CD4-positive, alpha-beta T cell treated with Interleukin-4 for 1 hour (primary cell): ENCODE measurements around the gene LEKR1.

ENCODE experiments used
- DNase-seq, 2 donors: peaks; one replicate each; pipeline ENCODE4 v3.0.0-alpha.2; 2020 to 2022

The LEKR1 gene

DNA sequence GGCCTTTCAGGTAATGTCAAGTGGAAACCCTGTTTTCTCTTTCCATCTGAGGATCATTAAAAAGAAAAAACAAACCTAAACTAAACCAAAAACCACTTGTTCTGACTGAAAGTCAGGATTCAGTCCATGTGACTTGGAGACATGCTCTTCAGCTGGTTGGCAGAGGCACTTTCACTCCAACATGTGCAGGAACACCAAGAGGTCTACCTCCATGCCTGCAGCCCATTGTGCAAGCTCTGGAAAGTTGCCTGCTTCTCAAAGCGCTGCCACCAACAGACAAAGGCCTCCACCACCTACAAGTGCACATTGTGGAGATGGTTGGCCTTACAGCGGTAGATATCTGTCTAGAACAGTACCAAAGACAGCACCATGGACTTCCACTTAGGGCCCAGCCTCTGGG, 161.8 kb downstream of the LEKR1 start:
- no peak for DNase-seq

DNA sequence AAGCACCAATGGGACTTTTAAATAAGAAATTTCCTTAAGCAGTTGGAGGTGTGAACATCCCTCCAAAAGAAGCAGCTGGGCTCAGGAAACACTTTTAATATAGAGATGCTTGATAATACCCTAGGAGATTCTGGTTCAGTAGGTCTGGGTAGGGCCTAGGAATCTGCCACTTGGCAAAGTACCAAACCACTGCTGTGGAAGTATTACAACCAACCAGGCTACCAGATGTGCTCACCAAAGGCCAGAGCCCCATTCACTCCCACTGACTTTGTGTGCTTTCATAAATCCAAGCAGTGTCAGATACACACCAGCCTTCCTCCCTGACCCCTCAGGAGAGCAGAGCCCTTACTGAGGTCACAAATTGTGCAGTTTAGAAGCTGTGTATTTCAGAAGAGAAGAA, 171.2 kb downstream of the LEKR1 start:
- no peak for DNase-seq

DNA sequence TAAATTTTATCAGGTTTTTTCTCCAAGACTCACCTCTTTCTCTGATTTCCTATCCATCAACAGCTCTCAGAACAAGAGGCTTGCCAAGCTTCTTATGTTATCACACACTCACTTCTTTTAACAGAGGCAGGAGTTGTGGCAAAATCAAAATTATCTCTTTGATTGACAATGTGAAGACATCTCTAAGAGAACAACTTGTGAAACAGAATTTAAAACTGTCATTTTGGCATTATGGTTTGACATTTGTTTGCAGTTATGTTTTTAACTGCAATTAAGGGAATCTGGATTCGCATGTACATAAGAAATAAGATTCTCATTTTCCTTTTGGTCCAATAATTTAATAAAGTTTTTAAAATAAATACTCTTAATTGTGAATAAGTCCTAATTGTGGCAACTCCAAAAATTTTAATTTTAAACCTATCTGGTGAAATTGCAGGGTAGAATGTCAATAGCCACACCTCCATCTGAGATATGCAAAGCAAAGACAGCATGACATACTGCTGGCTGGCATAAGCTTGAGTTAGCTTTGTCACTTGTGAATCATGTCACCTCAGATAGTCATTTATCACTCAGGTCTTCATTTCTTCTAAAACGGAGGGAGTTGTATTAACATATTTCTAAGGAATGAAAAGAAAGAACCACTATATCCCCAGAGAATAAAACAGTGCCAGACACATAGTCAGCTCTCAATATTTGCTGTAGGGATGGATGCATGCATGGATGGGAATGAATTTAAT, 175.2 kb downstream of the LEKR1 start:
- DNase-seq, result no peak

DNA sequence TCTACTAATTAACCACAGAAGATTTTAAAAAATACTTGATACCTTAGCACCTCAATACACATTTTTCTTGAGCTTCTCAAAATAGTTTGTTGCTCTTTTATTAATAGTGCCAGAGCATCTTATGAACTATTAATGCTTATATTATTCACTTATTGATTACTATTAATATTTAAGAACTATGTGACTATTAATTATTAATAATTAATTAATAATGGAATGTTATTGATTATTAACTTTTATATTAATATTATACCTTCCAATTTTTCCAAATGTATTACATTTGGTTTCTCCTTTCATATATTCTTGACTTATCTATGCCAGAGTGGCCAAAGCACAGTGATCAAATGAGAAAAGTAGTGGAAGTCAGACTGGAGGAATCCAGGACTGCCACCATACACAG, 195.5 kb downstream of the LEKR1 start:
- DNase-seq, result no peak

DNA sequence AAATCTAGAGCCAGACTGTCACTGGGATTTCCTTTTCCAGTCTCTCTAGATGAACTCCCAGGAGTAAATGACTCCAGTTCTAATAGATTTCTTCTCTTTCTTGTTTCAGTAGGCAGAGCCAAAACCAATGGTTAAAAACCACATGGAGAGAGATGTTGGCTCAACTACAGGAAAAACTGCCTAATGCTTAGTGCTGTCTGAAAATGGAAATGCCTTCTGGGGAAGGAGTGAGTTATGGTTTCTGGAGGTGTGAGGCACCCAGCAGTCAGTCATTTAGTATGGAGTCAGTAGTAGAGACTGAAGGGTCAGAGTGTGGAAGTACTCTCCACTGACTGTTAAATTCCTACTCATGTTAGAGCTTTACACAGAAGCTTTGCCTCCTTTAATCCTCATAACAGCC, 197.1 kb downstream of the LEKR1 start:
- DNase-seq, result no peak

DNA sequence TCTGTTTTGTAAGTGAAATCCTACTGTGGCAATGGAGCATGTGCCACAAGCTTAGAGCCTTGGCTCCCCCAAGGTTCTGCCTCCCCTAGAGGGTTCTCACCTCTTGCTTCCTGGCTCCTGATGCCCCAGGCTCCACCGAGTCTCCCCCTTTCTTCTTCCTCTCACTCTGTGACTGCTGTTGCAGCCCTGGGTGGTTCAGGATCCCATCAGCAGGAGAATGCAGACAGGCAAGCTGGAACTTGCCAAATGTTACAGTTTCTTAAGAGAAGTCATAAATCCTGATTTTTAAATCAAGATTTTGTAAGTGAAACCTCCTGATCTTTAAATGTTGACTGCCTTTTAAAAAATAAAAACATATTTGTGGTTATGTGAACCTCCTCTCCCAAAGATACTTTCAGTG, 199.9 kb downstream of the LEKR1 start:
- DNase-seq, result no peak

DNA sequence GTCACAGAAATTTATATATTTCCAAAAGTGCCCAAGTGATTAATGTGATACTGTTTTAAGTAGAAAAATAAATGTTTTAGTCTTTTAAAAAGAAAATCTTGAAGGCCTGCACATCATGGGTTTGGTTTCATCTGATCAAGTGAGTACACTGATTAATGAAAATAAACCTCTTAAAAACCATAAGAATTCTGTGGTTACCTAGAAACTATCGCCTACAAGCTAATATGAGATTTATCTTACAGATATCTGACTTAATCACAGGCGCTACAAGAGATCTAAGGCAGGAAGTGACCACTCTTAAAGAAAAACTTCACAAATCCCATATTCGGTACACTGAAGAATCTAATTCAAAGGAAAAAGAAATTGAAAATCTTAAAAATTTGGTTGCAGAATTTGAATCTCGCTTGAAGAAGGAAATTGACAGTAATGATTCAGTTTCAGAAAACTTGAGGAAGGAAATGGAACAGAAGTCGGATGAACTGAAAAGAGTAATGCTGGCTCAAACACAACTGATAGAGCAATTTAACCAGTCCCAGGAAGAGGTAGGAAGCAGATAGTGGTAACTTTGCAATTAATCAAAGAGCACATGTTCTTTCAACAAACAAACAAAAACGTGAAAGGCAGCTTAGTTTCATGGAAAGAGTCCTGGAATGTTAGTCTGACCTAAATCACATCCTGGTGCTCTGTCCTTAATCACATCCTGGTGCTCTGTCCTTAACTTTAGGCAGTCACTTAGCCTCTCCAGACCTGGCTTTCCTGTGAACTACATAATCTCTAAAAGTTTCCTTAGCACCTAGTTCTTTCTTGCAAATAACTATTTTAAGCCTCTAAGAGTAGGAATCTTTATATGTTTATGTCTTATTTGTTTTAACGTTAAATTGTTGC, 201.9 kb downstream of the LEKR1 start:
- no peak for DNase-seq

DNA sequence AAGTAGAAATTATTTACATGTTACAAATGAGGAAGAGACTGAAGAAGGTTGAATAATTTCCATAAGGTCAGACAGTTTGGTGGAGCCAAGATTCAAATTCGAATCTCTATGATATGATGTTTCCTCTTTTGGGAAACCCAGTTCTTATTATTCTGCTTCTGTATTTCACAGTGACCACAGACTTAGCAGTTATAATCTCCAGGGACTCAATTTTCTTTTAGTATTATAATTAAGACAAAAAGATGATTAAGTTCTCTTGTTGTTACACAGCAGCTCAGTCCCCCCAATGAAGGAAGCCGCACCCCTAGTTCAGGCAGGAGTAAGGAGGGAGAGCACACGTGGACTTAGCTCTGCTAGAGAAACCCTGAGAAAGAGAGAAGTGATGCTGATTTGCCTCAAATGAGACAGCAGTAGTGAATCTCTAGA, 203.2 kb downstream of the LEKR1 start:
- DNase-seq, result peak in 1 of 2 donors; percentile 56

DNA sequence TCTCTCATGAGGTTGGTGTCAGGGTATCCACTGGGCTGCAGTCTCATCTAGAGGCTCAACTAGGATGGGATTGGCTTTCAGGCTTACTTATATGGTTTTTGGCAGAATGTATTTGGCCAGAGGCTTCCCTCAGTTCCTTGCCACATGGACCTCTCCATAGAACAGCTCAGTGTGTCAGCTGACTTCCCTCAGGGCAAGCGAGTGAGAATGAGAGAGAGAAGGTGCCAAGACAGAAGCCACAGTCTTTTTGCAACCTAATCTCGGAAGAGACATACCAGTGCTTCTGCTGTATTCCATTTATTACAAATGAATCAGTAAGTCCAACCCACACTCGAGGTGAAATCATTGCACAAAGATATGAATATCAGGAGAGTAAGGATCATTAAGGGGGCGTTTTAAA, 204.6 kb downstream of the LEKR1 start:
- DNase-seq, result no peak

DNA sequence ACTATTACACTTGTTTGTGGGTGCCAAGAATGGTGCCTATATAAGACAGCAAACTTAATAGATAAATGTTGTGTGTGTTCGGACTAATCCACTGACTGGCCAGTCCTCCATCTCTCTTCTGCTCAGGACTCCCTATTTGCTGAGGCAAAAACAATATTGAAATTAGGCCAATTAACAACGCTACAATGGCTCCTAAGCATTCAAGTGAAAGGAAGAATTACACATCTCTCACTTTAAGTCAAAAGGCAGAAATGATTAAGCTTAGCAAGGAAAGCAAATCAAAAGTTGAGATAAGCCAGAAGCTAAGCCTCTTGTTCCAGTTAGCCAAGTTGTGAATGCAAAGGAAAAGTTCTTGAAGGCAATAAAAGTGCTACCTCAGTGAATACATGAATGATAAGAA, 206.8 kb downstream of the LEKR1 start:
- DNase-seq, result no peak

DNA sequence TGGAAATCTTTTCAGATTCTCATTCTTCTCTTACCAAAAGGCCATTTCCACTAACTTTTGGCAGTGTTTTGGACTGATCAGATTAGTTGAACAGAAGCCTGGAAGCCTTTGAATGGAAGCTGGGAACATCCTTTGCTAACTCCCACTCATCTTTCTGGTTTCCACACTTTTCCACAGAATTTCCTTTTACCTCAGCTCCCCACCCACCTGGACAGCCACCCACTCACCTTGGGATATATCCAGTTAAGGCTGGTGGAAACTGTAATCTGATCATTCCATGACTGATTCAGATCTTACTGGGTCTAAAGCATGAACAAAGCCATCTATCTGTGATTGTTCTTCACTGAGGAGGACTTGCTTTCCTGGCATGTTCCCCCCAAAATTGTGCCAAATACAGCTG, 214.3 kb downstream of the LEKR1 start:
- DNase-seq, result no peak

DNA sequence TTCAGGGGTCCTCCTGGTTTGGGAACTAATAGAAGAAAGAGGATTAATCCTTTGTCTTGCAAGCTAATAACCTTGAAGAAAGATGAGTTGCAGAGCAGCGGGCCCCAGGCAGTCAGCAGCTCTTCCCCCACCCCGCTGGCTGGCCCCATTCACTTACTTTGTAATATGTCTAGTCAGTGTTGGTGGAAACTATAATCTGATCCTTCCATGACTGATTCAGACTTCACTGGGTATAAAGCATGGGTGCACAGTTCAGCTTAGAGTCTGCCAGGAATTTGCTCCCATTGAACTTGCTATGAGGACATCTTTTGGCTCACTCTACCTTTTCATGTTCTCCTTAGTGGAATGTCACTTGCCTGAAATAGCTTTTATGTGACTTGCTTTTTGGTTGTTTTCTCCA, 216.1 kb downstream of the LEKR1 start:
- no peak for DNase-seq

DNA sequence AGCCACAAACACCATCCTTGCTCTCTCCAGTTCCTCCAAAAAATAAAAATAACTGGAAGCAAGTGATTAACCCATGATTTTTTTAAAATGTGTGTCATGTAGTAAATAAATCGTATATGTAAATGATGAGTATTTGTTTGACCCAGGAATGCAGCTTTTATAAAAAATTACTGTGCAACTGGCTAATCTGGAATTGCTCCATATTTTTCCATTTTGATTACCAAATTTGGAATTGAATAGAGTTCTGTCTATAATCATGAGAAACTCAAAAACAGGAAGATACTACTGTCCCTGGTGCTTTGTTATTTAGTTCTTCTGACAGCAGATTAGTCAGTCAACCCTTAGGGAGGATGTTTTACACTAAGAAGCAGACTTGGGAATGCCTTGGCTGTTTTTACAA, 217.6 kb downstream of the LEKR1 start:
- DNase-seq, result no peak

DNA sequence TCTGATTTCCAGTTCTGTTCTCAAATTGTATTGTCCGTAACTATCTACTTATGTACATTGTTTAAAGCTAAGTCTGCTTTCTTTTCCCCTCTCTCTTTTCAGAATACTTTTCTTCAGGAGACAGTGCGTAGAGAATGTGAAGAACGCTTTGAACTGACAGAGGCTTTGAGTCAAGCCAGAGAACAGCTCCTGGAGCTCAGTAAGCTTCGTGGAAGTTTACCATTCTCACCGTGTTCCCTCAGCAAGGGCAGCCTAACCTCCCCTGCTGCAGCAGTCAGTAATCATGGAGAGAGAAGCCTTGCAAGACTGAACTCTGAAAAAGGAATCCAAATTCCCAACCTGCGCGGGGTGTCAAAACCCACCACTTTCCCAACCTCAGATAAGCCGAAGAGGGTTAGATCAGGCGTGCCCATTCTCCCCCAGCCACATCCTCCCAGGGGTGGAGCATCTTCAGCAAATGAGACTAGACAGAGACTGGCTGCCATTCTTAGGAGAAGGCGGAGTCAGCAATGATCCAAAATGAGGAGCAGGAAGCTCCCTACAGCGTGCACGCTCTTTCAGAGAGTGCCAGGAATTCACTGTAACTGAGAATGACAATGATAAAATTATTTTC, 219.2 kb downstream of the LEKR1 start:
- DNase-seq, result no peak

DNA sequence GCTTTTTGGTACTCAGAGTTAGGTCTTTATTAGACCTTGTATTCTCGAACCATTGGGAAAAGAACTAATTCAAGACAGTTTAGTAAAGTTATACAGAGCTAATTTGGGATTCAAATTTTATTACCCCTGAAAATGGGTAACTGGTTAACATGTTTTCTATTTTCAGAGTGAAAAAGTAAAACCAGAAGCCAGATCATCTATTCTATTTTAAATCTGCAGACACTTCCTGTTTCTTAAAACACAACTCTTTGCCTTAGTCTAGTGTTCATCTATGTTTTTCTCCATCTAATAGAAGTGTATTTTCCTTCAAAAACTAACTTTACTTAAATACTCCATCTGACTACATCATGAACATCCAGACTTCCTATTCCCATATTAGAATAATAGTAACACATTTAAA, 220.4 kb downstream of the LEKR1 start:
- DNase-seq, result no peak

DNA sequence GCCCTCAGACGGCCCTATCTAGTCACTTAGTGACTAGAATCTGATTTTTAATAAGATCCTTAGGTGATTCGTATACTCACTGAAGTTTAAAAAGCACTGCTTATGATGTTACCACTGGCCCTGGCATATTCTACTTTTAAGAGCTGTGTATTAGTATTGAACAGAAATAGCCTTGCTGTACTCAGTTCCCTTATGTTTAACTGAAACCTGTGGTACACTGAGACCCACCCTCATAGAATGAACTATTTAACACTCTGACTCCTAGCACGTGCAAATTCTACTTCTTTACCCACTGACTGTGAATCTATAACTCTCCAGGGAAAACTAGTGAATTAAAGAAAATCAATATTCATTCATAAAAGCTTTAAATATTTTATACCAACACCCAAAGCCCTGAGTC, 224.9 kb downstream of the LEKR1 start:
- no peak for DNase-seq

DNA sequence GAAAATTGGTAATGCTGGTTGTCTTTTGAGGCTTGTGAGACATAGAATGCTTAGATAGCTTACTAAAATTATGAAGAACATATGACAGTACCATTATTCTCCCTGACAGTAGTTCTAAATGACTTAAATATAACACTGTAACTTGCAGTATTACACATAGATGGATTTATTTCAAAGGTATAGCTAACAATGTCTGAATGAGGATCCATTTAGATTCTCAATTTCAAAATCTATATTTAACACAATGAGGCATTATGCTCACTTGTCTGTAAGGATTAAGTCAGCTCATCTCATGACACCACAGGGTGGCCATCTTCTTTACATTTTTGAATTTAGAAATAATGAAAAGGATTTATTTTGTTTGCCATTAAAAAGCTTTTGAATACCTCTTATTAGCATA, 225.4 kb downstream of the LEKR1 start:
- DNase-seq, result no peak

DNA sequence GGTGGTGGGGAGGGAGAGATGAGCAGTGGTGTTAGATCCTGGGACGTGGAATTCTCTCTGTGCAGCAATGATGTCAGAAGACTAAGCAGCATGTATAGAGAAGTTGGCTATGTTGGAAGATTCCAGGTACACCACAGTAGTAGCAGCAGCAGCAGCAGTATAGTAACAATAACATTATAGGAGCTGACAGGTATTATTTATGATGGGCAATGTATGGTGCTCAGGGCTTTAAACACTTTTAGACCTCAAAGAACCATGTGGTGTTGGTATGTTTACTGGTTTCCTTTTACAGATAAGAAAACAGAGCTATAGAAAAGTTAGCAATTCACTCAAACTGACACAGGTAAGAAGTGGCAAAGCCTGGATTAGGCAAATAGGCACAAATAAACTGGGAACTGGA, 229.9 kb downstream of the LEKR1 start:
- DNase-seq, result no peak

DNA sequence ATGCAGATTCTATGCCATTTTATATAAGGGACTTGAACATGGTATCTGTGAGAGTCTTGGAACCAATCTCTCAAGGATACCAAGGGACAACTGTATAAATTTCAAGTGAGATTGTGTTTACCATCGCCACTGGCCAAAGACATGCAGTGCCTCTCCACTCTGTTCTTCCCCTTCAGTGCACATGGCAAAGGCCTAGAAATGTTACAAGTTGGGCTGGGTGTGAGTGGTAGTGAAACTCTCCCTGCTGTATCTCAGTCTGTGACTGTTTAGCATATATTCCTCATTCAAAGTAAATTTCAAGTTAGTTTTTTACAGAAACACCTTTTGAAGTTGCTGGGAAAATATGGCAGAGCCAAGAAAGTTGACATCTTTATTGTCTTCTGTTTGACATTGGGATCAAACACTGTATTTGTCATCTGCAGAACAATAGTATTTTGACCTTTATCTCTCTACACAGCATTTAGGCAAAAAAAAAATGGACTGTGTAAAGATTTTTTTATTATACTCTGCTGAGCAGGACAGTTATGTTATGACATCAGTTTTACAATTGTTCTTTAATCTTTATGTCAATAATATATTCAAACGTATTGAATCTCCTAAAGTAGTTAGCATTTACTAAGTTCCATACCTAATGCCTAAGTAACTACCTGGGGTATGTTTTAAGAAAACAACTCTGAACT, 232.4 kb downstream of the LEKR1 start:
- DNase-seq, result no peak

DNA sequence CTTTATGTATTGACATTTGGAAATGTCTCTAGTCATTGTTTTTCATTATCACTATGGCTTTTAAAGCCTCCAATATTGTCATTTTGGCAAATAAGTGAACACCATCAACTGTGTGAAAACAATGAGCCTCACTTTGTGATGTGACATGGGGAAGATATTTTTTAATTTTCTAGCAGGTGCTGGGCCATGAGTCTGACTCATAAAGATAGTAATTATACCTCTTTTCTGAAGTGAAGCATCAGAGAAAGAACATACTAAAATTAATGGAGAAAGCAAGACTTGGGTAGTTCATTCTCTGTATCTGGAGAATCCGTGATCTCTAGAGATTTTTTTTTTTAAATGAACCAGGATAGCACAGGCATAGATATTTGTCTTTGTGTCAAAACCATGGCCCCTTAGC, 233.0 kb downstream of the LEKR1 start:
- no peak for DNase-seq

DNA sequence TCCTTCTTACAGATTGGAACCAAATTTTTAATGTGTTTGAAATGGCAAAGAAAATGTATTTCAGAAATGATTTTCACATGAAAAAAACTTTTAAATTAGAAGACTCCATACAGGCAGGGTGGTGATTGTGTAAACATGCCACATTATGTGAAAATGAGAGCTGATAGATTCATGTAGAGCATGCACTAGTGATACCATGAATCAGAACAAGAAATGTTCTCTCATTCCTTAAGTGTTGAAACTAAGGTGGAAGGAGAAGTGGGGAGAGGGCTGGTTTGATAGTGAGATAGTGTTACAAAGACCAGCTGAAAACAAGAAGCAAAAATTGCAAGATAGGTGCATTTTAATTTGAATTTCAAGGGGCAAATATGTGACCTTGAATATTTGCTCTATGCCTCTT, 233.5 kb downstream of the LEKR1 start:
- DNase-seq, result no peak

DNA sequence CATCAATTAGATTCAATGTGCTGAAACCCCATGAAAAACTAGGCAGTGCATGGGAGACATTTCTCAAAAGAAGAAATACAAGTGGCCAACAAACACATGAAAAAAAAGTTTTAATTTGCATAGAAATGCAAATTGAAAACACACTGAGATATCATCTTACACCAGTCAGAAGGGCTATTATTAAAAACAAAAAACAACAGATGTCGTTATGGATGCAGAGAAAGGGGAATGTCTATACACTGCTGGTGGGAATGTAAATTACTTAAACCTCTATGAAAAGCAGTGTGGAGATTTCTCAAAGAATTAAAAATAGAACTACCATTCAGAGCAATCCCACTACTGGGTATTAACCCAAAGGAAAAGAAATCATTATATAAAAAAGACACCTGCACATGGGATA, 235.1 kb downstream of the LEKR1 start:
- DNase-seq, result no peak

DNA sequence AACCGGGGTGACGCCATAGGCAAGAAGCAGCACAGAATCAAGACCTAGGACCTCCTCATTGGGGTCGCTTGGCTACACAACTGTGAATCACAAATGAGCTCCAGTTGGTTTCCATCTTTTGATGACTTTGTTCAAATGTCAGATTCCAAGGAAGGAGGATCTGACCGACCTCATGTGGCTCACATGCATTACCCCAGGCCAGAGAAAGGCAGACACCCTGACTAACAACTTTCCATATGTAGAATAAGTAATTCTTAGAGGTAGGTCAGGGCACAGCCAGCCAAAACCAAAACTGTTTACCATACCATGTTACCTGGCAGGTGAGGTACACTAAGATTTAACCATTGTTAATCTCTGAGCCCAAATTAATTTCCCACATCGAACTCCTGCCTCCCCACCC, 237.3 kb downstream of the LEKR1 start:
- DNase-seq, result no peak
